ENCODE data around the gene COMP.

GRCh38 chr19:18807861-18808331 lies 16.8 kb upstream of the COMP start:
- TF ChIP-seq, protein P1, sequence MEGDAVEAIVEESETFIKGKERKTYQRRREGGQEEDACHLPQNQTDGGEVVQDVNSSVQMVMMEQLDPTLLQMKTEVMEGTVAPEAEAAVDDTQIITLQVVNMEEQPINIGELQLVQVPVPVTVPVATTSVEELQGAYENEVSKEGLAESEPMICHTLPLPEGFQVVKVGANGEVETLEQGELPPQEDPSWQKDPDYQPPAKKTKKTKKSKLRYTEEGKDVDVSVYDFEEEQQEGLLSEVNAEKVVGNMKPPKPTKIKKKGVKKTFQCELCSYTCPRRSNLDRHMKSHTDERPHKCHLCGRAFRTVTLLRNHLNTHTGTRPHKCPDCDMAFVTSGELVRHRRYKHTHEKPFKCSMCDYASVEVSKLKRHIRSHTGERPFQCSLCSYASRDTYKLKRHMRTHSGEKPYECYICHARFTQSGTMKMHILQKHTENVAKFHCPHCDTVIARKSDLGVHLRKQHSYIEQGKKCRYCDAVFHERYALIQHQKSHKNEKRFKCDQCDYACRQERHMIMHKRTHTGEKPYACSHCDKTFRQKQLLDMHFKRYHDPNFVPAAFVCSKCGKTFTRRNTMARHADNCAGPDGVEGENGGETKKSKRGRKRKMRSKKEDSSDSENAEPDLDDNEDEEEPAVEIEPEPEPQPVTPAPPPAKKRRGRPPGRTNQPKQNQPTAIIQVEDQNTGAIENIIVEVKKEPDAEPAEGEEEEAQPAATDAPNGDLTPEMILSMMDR (IDR thresholded peaks at IDR 0.05) = no peak
- TF ChIP-seq POLR2A (IDR thresholded peaks at IDR 0.05) = no peak

Data from Peyer's patch (tissue), 4 donors.